ENCODE results near the gene SH3BGRL3.
A peak's percentile ranks its signal among the peaks of the same experiment; 100 is the strongest.
"Not testable (repeated sequence)": the region's sequence is repeated elsewhere in the genome, so short reads cannot be mapped to it uniquely, and the experiment has no call there.

Gene SH3BGRL3

DNA sequence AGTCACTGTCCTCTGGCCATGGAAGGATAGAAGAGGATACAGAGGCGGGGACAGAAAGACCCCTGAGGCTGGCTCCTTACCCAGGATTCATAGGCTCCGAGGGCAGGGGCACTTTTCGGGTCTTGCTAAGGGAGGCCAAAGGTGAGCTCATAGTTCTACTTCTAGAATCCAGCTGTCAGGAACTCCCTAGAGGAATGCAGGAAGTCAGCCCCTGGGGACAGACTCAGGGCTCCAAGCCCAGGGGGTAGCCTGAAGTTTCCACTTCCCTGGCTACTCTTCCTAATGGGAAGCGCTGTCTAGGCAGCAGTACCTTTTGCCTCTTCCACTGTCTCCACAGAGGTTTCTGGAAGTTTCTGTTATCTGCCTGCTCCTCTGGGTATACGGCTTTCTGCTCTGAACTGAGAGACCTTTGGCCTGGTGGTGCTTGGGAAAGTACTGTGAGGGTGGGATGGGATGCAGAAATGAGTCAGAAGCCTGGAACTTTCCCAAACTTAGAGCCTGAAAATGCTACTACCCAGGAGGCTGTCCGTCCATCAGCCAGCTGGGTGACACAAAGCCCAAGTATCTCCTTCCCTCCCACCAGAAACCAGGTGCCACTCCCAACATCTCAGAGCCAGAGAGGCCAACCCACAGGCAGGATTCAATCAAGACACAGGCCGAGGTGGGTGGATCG lies 23.0 kb downstream of the SH3BGRL3 start:
- WGBS (ENCODE audit: insufficient coverage): 96% methylated on average over 4 of the region's 8 CpGs
- CTCF ChIA-PET: interaction anchor here (0.9 to 1.0 kb wide), 2 partner anchors 18 to 28 kb away, joined by 3 to 4 read pairs; no protein-coding TSS in a partner anchor

DNA sequence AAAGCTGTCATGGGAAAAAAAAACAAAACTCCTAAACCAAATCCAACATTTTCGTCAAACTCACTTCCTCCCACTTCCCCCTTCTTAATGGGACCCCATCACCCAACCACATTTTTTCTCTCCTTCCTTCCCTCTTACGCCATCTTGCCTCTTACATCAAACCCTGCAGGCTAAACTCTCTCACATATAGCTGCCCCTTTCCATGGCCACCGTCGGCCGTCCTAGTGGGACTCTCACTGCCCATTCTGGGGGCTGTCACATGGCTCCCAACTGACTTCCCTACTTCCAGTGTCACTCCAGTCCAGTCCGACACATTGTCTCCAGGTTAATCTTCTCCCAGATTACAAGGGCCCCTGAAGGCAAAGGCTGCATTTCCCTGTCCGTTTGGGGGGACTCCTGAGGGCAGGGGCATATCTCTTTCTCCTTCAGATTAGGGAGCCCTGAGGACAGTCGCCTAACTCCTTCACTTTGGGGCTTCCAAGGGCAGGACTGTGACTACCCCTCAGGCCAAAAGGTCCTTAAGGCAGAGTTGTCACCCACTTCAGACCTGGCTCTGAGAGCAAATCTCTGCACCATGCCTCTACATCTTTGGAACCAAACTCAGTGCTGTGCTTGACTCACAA lies 25.9 kb downstream of the SH3BGRL3 start:
- ChIA-PET CTCF (interaction anchor here (0.9 to 4.8 kb wide), 3 partner anchors 12 to 58 kb away, joined by 3 to 27 read pairs (median 26); partner anchors contain the start of gene CD52), POLR2A (no interaction called here)
- H3K4me1 ChIP-seq (ENCODE audit: control extremely low read depth in 1 of 4, control insufficient read depth in 4 of 4, insufficient read depth in 4 of 4, low read length in 3 of 4): peaks cover 14 to 33% (median 26%) of the 10 kb centered on the region in 4 experiments
- H3K9me3 ChIP-seq (ENCODE audit: control extremely low read depth in 1 of 5, control insufficient read depth in 4 of 5, insufficient read depth in 2 of 5, low read depth in 1 of 5, low read length in 4 of 5): no peaks in the 10 kb centered on the region
- peak in 1 of 3 donors; percentile 33 for DNase-seq
- no peaks in the 10 kb centered on the region for H3K27me3 ChIP-seq (replicated peaks in 2 of 5; ENCODE audit: control insufficient read depth in 4 of 5, insufficient read depth in 5 of 5, low read length in 4 of 5)
- WGBS (ENCODE audit: insufficient coverage): 11% methylated on average over 8 of the region's 8 CpGs
- peak overlapping the region; percentile 75 to 91 for H3K27ac ChIP-seq (ENCODE audit: insufficient read depth in 1 of 2, low read depth in 1 of 2, low read length in 2 of 2, poor library complexity in 1 of 2, severe bottlenecking in 2 of 2)
- H3K36me3 ChIP-seq (ENCODE audit: control insufficient read depth in 4 of 4, insufficient read depth in 4 of 4, low read length in 3 of 4): peaks cover 0 to 9% (median 1%) of the 10 kb centered on the region in 4 experiments
- peak overlapping the region; percentile 69 to 98 (median 90) for H3K4me3 ChIP-seq (ENCODE audit: control insufficient read depth in 1 of 7, extremely low read depth in 1 of 7, insufficient read depth in 4 of 7, low read depth in 2 of 7, low read length in 6 of 7)

More for the DNA sequence above, 23.0 kb downstream of the SH3BGRL3 start:
- no peak for DNase-seq
- H3K27me3 ChIP-seq (replicated peaks in 2 of 5; ENCODE audit: control insufficient read depth in 4 of 5, insufficient read depth in 5 of 5, low read length in 4 of 5): no peaks in the 10 kb centered on the region
- H3K27ac ChIP-seq (ENCODE audit: insufficient read depth in 1 of 2, low read depth in 1 of 2, low read length in 2 of 2, poor library complexity in 1 of 2, severe bottlenecking in 2 of 2): no peak overlapping the region
- POLR2A ChIA-PET: no interaction called here
- peaks cover 14 to 27% (median 20%) of the 10 kb centered on the region in 4 experiments for H3K4me1 ChIP-seq (ENCODE audit: control extremely low read depth in 1 of 4, control insufficient read depth in 4 of 4, insufficient read depth in 4 of 4, low read length in 3 of 4)
- H3K4me3 ChIP-seq (ENCODE audit: control insufficient read depth in 1 of 7, extremely low read depth in 1 of 7, insufficient read depth in 4 of 7, low read depth in 2 of 7, low read length in 6 of 7): no peak overlapping the region
- H3K36me3 ChIP-seq (ENCODE audit: control insufficient read depth in 4 of 4, insufficient read depth in 4 of 4, low read length in 3 of 4): peaks cover 0 to 11% (median 2%) of the 10 kb centered on the region in 4 experiments
- H3K9me3 ChIP-seq (ENCODE audit: control extremely low read depth in 1 of 5, control insufficient read depth in 4 of 5, insufficient read depth in 2 of 5, low read depth in 1 of 5, low read length in 4 of 5): no peaks in the 10 kb centered on the region

GRCh38 chr1:26306290-26307229 lies 26.7 kb downstream of the SH3BGRL3 start, which contains the start of gene UBXN11:
UBXN11 (minus strand) TSS chr1:26306636; CDS start chr1:26302883, 3,753 bp downstream.
- peaks cover 14 to 33% (median 26%) of the 10 kb centered on the region in 4 experiments for H3K4me1 ChIP-seq (ENCODE audit: control extremely low read depth in 1 of 4, control insufficient read depth in 4 of 4, insufficient read depth in 4 of 4, low read length in 3 of 4)
- H3K27me3 ChIP-seq (replicated peaks in 2 of 5; ENCODE audit: control insufficient read depth in 4 of 5, insufficient read depth in 5 of 5, low read length in 4 of 5): no peaks in the 10 kb centered on the region
- peaks cover 0 to 4% (median 0%) of the 10 kb centered on the region in 4 experiments for H3K36me3 ChIP-seq (ENCODE audit: control insufficient read depth in 4 of 4, insufficient read depth in 4 of 4, low read length in 3 of 4)
- H3K9me3 ChIP-seq (ENCODE audit: control extremely low read depth in 1 of 5, control insufficient read depth in 4 of 5, insufficient read depth in 2 of 5, low read depth in 1 of 5, low read length in 4 of 5): no peaks in the 10 kb centered on the region
- ChIA-PET POLR2A (interaction anchor here (0.5 kb wide), 1 partner anchor 7 kb away, joined by 4 read pairs; no protein-coding TSS in a partner anchor), CTCF (interaction anchor here (0.8 to 4.8 kb wide), 6 partner anchors 12 to 117 kb away, joined by 3 to 27 read pairs (median 6); partner anchors contain the start of gene CD52)
- peak; percentile 94 to 97 (median 96) for DNase-seq
- peak within 1 kb of the TSS; percentile 75 to 91 for H3K27ac ChIP-seq (ENCODE audit: insufficient read depth in 1 of 2, low read depth in 1 of 2, low read length in 2 of 2, poor library complexity in 1 of 2, severe bottlenecking in 2 of 2)
- WGBS (ENCODE audit: insufficient coverage): 2% methylated on average over 32 of the region's 51 CpGs
- peak within 1 kb of the TSS; percentile 69 to 98 (median 90) for H3K4me3 ChIP-seq (ENCODE audit: control insufficient read depth in 1 of 7, extremely low read depth in 1 of 7, insufficient read depth in 4 of 7, low read depth in 2 of 7, low read length in 6 of 7)

DNA sequence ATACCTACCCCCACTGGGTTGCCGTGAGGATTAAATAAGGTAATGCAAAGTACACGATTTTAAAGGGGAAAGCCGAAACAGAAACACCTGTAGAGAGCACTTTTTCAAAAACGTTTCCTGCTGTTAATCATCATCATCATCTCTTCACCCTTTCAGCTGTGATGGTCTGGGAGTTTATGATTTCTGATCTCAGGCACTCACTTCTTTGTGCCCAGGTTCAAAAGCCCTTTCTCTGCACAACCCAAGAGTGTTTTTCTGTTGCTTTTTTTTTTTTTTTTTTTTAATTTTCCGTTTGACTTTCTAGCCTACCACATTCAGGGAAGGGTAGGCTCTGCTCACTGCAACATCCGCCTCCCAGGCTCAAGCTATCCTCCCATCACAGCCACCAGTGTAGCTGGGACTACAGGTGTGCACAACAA lies 27.5 kb downstream of the SH3BGRL3 start:
- Histone ChIP-seq H3K27me3 (replicated peaks in 2 of 5; ENCODE audit: control insufficient read depth in 4 of 5, insufficient read depth in 5 of 5, low read length in 4 of 5) (no peaks in the 10 kb centered on the region), H3K27ac (ENCODE audit: insufficient read depth in 1 of 2, low read depth in 1 of 2, low read length in 2 of 2, poor library complexity in 1 of 2, severe bottlenecking in 2 of 2) (peak overlapping the region in 1 of 2 experiments; percentile 64), H3K4me1 (ENCODE audit: control extremely low read depth in 1 of 4, control insufficient read depth in 4 of 4, insufficient read depth in 4 of 4, low read length in 3 of 4) (peaks cover 14 to 33% (median 26%) of the 10 kb centered on the region in 4 experiments), H3K36me3 (ENCODE audit: control insufficient read depth in 4 of 4, insufficient read depth in 4 of 4, low read length in 3 of 4) (no peaks in the 10 kb centered on the region), H3K4me3 (ENCODE audit: control insufficient read depth in 1 of 7, extremely low read depth in 1 of 7, insufficient read depth in 4 of 7, low read depth in 2 of 7, low read length in 6 of 7) (peak overlapping the region in 5 of 7 experiments; percentile 52 to 98 (median 85)), H3K9me3 (ENCODE audit: control extremely low read depth in 1 of 5, control insufficient read depth in 4 of 5, insufficient read depth in 2 of 5, low read depth in 1 of 5, low read length in 4 of 5) (no peaks in the 10 kb centered on the region)
- WGBS (ENCODE audit: insufficient coverage): no CpG with 5 or more reads among the region's 6 CpGs
- DNase-seq: no peak
- CTCF ChIA-PET: interaction anchor here (1.4 to 4.8 kb wide), 5 partner anchors 11 to 118 kb away, joined by 4 to 27 read pairs (median 12); partner anchors contain the start of gene CD52
- POLR2A ChIA-PET: interaction anchor here (0.5 to 1.0 kb wide), 2 partner anchors 8 to 31 kb away, joined by 3 to 4 read pairs; no protein-coding TSS in a partner anchor

DNA sequence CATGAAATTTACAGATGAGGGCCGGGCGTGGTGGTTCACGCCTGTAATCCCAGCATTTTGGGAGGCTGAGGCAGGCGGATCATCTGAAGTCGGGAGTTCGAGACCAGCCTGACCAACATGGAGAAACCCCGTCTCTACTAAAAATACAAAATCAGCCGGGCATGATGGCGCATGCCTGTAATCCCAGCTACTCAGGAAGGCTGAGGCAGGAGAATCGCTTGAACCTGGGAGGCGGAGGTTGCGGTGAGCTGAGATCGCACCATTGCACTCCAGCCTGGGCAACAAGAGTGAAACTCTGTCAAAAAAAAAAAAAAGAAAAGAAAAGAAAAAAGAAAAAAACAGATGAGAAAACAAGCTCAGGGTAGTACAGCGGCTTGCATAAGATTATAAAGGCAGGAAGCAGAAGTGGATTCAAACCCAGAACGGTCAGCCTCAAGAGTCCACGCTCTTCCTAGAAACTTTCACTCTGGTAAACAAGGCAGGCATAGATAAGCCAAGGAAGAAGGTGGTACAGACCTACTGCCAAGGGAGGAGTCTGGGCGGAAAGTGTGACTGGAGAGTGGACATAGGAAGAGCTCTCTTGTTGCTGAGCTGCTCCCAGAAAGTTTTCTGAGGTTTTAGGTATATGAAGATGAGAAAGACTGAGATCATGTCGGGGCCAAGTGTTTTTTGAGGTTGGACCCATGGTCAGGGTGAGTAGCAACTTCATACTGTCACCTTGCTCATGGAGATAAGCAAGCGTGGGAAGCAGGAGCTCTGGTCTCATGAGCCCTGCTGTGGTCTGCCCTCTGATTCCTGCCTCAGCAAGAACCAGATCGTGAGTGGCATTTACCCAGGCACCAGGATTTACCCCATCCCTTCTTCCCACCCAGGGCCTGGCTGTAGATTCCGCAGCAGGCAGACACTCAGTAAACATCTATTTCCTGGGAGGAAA lies 28.3 kb downstream of the SH3BGRL3 start:
- POLR2A ChIA-PET: interaction anchor here (1.0 kb wide), 1 partner anchor 32 kb away, joined by 3 read pairs; no protein-coding TSS in a partner anchor
- WGBS (ENCODE audit: insufficient coverage): 72% methylated on average over 7 of the region's 21 CpGs

More for the DNA sequence above, 28.3 kb downstream of the SH3BGRL3 start:
- peak overlapping the region in 1 of 2 experiments; percentile 60 for H3K27ac ChIP-seq (ENCODE audit: insufficient read depth in 1 of 2, low read depth in 1 of 2, low read length in 2 of 2, poor library complexity in 1 of 2, severe bottlenecking in 2 of 2)
- H3K36me3 ChIP-seq (ENCODE audit: control insufficient read depth in 4 of 4, insufficient read depth in 4 of 4, low read length in 3 of 4); H3K27me3 ChIP-seq (replicated peaks in 2 of 5; ENCODE audit: control insufficient read depth in 4 of 5, insufficient read depth in 5 of 5, low read length in 4 of 5); H3K9me3 ChIP-seq (ENCODE audit: control extremely low read depth in 1 of 5, control insufficient read depth in 4 of 5, insufficient read depth in 2 of 5, low read depth in 1 of 5, low read length in 4 of 5): not testable (repeated sequence)
- H3K4me1 ChIP-seq (ENCODE audit: control extremely low read depth in 1 of 4, control insufficient read depth in 4 of 4, insufficient read depth in 4 of 4, low read length in 3 of 4): peaks cover 14 to 37% (median 28%) of the 10 kb centered on the region in 4 experiments
- peak overlapping the region in 1 of 7 experiments; percentile 19 for H3K4me3 ChIP-seq (ENCODE audit: control insufficient read depth in 1 of 7, extremely low read depth in 1 of 7, insufficient read depth in 4 of 7, low read depth in 2 of 7, low read length in 6 of 7)
- peak in 1 of 3 donors; percentile 36 for DNase-seq
- CTCF ChIA-PET: interaction anchor here (0.7 to 4.8 kb wide), 6 partner anchors 10 to 205 kb away, joined by 3 to 27 read pairs (median 10); partner anchors contain the start of gene CD52
